Endothelial cell of umbilical vein (primary cell): Measurements from ENCODE around the gene SPG7.

Source experiments
- CTCF ChIP-seq, 2 donors: IDR thresholded peaks; 1 replicate in 1 of 2; 2 replicates in 1 of 2; pipeline ENCODE4 v1.5.1; 2011; ENCODE audit warnings: low read length in 2 of 2, mild to moderate bottlenecking in 2 of 2, moderate library complexity in 2 of 2, control low read depth in 1 of 2, inconsistent platforms in 1 of 2, low read depth in 1 of 2; ENCODE audit not compliant: insufficient read depth in 1 of 2; ENCODE audit errors: extremely low read depth in 1 of 2
- EZH2 ChIP-seq: IDR thresholded peaks from 2 replicates; pipeline ENCODE4 v1.6.1; 2012; ENCODE audit warnings: borderline replicate concordance, low read depth, mild to moderate bottlenecking, moderate library complexity, low read length, inconsistent platforms; ENCODE audit not compliant: severe bottlenecking
- GATA2 ChIP-seq: IDR thresholded peaks from 2 replicates; pipeline ENCODE4 v1.7.0; 2011; ENCODE audit warnings: low read depth, mild to moderate bottlenecking, moderate library complexity, mixed read lengths, low read length; ENCODE audit not compliant: insufficient read length, insufficient read depth
- MAX ChIP-seq: IDR thresholded peaks from 2 replicates; pipeline ENCODE4 v1.6.1; 2011; ENCODE audit not compliant: insufficient read depth, insufficient read length
- MYC ChIP-seq: IDR thresholded peaks from one replicate; pipeline ENCODE4 v1.6.1; 2011; ENCODE audit warnings: mild to moderate bottlenecking, low read depth, low read length
- POLR2A ChIP-seq: IDR thresholded peaks from 2 replicates; pipeline ENCODE4 v1.6.1; 2012; ENCODE audit warnings: low read depth, mild to moderate bottlenecking, control low read depth, low read length
- POLR2AphosphoS5 ChIP-seq: IDR thresholded peaks from 2 replicates; pipeline ENCODE4 v1.6.1; 2012; ENCODE audit warnings: low read depth, mild to moderate bottlenecking, control low read depth, low read length, moderate library complexity; ENCODE audit not compliant: insufficient read depth

GRCh38 chr16:89475144-89475543 is 33.1 kb upstream of the SPG7 start:
- TF ChIP-seq CTCF (IDR thresholded peaks at IDR 0.05; ENCODE audit: extremely low read depth in 1 of 2, insufficient read depth in 1 of 2, low read depth in 1 of 2, low read length in 2 of 2) (no peak), POLR2A (no peak), POLR2AphosphoS5 (no peak), EZH2 (no peak), GATA2 (no peak), MYC (no peak), MAX (no peak)
